Smooth muscle cell of the brain vasculature (primary cell): ENCODE measurements around the gene SERGEF.
A peak's percentile ranks its signal among the peaks of the same experiment; 100 is the strongest.

Source experiments
- DNase-seq: peaks from one replicate; pipeline ENCODE4 v3.0.0-alpha.2; 2012; ENCODE audit warnings: low read depth, low spot score

Gene SERGEF

GRCh38 chr11:18012906-18013781 is at the start of gene SERGEF:
SERGEF (minus strand) TSS chr11:18013047; CDS start chr11:18013010, 37 bp downstream.
- DNase-seq = no peak

DNA sequence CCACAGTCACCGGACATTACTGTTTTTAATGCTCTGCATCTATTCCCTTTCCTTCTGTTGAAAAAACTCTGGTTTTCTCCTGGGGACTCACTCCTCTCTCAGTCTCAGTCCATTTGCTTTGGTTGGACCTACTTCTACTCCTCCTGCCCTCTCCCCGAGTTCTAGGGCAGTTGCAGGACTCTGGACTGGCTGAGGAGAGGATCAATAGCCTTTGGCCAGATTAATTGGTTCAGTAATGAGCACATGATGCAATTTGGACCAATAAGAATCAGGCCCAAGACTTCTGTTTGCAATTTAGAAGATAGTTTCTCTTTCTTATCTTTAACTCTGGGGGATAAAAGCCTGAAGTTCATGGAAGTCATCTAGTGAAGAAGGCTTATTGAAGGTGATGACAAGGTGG is 48.5 kb upstream of the SERGEF start:
- no peak for DNase-seq

DNA sequence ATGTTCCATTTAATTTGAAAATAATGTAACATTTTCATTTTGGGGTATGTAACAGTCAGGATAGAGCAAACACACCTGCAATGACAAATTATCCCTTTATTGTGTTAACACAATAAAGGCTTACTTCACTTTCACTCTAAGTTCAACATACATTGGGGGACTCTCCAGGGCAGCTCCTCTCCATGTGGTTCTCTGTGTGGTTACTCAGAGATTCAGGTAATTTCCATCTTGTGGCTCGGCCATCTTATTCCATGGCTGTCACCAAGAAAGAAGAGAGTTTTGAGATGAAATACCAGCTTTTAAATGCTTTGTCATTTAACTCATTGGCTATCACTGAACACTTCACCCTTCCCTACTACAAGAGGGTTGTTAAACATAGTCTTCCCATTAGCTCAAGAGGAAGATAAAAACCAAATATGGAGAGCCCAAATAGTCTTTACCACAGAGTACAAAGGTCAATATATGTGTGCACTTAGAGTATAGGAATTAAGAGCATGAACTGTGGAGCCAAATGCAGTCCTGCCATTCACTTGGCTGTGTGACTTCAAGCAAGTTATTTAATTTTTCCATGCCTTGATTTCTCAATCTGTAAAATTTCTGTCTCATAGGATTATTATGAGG is 43.8 kb upstream of the SERGEF start:
- no peak for DNase-seq

DNA sequence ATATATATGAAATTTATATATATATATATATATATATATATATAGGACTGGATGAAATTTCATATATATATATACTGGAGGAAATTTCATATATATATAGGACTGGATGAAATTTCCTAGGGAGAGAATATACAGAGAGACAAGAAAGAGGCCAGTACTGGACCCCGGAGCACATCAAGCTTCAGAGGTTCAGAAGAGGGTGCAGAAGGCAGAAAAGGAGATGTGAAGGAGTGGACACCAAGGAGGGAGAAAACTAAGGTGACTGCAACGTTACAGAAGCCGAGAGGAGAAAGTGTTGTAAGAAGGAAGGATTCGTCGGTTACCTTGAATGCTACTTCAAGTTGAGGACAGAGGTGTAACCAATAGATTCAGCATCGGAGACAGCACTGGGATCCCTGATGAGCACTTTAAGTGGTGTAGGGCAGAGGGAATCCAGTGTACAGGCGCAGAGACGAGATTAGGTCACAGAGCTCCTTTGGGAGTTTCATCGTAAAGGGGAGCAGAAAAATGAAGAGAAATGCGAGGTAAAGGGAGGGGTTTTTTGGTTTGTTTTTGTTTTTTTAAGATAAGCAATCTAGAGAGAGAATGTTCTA is 41.8 kb upstream of the SERGEF start:
- no peak for DNase-seq

DNA sequence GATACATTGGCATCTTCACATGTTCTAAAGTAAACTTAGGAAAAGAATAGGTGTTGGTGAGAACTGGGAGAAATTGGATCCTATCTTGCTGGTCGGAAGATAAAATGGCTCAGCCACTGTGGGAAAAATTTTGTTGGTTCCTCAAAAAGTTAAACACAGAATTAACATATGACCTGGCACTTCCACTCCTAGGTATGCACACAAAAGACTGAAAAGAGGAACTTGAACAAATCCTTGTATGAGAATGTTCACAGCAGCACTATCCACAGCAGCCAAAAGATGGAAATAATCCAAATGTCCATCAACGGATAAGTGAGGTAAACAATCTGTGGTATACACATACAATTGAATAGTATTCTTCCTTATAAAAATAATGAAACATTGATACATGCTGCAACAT is 38.0 kb upstream of the SERGEF start:
- DNase-seq = no peak

GRCh38 chr11:18046116-18046777 is 33.4 kb upstream of the SERGEF start, which contains the start of gene TPH1:
TPH1 (minus strand) TSS chr11:18046269; CDS start chr11:18040762, 5,507 bp downstream.
- no peak for DNase-seq

DNA sequence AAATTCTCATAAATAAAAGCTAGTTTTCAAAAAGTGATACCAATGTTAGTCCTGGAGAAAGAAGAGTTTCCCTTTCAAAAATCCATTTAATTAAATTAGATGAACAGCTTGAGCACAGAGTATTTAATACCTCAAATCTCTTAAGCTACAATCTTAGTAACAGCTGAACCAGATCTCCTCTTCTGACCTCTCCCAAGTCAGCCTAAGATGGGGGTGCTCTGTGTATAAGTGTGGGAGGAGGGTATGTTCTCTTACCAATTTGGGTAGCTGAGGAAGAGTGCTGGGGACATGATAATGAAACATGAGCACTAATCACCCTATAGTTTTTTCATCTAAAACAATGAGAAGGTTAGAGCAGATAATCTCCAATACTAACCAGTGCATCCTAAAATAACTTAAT is 23.6 kb upstream of the SERGEF start:
- no peak for DNase-seq

- DNase-seq = no peak
These were observed 14.6 kb upstream of the SERGEF start for GRCh38 chr11:18027475-18027874.

GRCh38 chr11:18022419-18022818 is 9.6 kb upstream of the SERGEF start:
- DNase-seq = no peak

DNA sequence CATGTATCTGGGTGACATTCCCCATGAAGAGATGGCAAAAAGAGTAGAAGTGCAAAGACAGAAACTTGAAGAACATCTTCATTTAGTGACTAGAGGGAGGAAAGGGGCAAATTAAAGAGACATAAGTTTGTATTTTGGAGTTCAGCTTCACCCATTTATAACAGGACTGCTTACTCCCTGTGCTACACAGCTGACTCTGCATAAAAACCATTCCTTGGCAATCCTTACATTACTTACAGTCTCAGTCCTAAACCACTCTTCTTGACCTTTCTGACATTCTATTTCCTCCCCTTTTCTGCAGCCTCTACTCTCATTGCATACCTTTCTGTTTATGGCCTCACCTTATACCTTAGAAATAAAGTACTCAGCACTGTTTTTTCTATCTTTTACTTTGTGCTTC is 6.8 kb upstream of the SERGEF start:
- DNase-seq = no peak

DNA sequence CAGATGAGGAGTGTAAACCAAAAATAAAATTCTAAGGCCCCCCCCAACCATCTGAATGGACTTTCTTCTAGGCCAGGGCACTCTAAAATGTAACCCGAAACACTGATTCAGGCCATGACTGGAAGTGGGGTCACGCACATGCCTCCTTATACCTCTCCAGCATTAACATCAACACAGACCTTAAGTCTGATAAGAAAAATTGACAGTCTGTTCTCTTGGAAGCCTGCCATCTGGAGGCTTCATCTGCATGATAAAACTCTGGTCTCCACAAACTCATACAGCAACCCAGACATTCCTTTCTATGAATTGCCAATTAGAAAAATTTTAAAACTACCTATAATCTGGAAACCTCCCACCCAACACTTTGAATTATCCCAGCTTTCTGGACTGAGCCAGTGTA is 3.9 kb upstream of the SERGEF start:
- no peak for DNase-seq

DNA sequence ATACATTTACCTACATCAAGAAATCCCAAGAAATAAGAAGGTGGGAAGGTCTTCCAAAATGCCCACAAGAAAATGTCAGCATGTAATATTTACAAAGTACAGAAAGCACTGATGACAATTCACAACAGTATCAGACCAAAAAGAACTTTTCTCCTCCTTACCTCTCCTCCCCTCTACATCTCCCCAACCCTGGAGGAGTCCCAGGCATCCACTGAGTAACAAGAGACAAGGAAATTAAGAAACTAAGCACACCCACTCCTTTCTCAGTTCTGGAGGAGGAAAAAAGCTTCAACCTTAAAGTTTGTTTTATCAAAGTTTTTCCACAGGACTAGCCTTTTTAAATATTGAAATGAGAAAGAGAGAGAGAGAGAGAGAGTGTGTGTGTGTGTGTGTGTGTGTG is 2.0 kb upstream of the SERGEF start:
- no peak for DNase-seq

- DNase-seq = no peak
These were observed 1.1 kb upstream of the SERGEF start for GRCh38 chr11:18013790-18014507.

DNA sequence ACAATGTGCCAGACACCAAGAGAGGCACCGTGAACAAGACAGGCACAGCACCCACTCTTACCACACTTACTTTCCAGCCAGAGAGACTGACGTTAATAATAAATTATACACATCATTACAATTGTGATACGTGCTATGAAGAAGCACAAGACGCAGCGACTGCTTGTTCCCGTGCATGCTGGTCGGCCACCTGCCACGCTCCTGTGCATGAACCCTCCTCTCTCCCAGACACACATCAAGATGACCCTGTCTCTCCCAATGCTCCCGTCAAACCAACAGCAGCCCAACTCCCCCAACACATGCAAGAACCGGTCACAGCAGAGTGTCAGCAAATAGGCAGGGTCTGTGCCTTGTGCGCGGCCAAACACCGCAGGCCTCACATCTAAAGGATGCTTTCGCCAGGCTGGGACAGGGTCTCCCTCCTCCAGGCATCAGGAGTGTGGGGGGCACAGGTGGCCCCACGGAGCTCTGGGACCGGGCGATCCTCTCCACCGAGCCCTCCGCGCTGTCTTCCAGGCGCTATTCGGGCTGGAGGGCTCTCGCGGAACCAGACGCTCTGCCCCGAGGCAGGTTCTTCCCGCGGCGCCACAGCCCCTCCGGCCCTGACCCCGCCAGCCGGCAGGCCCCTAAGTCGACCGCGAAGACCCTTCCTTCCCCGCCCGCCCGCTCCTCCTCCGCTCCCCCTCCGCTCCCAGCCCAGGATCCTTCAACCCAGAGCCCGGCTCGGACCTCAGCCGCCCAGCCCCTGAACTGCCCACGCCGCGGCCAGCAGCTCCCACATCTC is 533 bp downstream of the SERGEF start:
- DNase-seq = no peak

- no peak for DNase-seq
These were observed 1.2 kb downstream of the SERGEF start for GRCh38 chr11:18011633-18012032.

- no peak for DNase-seq
These were observed 1.8 kb downstream of the SERGEF start for GRCh38 chr11:18010977-18011586.

GRCh38 chr11:18010121-18010670 is 2.7 kb downstream of the SERGEF start:
- DNase-seq = no peak

- DNase-seq = no peak
These were observed 7.3 kb downstream of the SERGEF start for GRCh38 chr11:18005376-18006129.

DNA sequence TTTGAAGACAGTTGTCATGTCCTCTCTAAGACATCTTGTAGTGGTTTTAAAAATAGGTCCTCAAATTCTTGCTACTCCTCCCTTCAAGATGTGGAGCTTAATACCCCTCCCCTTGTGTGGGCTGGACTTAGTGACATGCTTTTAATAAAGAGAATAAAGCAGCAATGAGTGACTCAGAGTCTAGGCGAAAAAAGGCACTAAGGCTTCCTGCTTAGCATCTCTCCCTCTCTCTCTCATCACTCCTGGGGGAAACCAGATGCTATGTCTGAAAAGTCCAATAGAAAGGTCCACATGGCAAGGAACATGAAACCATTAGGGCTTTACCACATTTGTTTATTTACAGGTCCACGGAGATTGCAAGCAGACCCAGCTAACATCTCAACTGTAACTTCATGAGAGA is 11.7 kb downstream of the SERGEF start:
- DNase-seq = peak; percentile 50
